Measurements from ENCODE around the gene SEMG2.

Gene SEMG2

DNA sequence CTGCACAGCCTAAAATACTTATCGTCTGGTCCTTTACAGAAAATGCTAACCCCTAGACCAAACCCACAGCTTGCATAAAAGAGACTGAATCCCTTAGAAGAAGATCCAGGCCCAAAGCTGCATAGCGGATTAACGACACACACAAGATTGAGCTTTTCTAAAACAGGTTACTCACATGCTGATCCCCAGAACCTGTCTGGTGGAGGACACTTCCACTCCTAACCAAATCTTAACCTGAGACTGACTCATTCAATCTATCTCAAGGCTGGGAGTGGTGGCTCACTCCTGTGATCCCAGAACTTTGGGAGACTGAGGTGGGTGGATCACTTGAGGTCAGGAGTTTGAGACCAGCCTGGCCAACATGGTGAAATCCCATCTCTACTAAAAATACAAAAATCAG lies 36.0 kb downstream of the SEMG2 start:
- in situ Hi-C loops (cut with MboI; ENCODE audit: low sequenced_read_pairs, unreplicated experiment) = no loop called here
- DNase-seq (ENCODE audit: low spot score) = no peak
- TF ChIP-seq, protein P1, sequence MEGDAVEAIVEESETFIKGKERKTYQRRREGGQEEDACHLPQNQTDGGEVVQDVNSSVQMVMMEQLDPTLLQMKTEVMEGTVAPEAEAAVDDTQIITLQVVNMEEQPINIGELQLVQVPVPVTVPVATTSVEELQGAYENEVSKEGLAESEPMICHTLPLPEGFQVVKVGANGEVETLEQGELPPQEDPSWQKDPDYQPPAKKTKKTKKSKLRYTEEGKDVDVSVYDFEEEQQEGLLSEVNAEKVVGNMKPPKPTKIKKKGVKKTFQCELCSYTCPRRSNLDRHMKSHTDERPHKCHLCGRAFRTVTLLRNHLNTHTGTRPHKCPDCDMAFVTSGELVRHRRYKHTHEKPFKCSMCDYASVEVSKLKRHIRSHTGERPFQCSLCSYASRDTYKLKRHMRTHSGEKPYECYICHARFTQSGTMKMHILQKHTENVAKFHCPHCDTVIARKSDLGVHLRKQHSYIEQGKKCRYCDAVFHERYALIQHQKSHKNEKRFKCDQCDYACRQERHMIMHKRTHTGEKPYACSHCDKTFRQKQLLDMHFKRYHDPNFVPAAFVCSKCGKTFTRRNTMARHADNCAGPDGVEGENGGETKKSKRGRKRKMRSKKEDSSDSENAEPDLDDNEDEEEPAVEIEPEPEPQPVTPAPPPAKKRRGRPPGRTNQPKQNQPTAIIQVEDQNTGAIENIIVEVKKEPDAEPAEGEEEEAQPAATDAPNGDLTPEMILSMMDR (IDR thresholded peaks at IDR 0.05; ENCODE audit: borderline replicate concordance, control extremely low read depth, extremely low read depth, insufficient read depth, missing control alignments) = no peak

DNA sequence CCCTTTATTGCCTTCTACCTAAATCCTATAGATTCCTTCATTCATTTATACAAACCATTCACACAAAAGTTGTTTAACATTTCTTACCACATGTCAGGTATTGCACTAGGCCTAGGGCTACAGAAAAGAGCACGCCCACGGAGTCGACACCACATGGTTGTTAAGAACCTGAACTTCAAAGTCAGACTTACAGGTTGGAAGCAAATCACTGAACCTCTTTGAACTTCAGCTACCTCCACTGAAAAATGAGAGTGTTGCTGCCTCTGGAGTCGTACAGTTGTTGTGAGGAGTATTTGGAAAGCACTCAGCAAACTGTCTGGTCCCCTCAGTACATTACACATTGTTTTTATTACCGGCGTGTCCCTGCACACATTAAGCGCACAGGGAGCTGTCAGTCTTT lies 36.5 kb downstream of the SEMG2 start:
- in situ Hi-C loops (cut with MboI; ENCODE audit: low sequenced_read_pairs, unreplicated experiment) = no loop called here
- DNase-seq (ENCODE audit: low spot score) = no peak
- TF ChIP-seq, protein P1 (IDR thresholded peaks at IDR 0.05; ENCODE audit: borderline replicate concordance, control extremely low read depth, extremely low read depth, insufficient read depth, missing control alignments) = no peak

DNA sequence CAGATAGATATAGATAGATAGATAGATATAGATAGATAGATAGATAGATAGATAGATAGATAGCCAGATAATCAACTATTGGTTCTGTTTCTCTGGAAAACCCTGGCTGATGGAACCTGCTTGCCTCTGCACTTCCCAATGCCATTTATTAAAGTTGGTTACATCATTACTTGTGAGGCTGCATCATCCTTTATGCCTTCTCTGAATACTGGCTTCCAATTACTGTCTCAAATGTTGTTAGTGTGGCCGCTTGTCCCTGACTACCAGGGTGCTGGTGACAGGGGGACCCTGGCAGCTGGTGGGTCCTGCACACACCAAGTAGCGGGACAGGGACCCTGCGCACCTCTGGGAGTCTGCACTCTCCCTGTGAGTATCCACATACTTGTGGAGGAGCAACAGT lies 37.1 kb downstream of the SEMG2 start:
- in situ Hi-C loops (cut with MboI; ENCODE audit: low sequenced_read_pairs, unreplicated experiment) = no loop called here
- TF ChIP-seq, protein P1 (IDR thresholded peaks at IDR 0.05; ENCODE audit: borderline replicate concordance, control extremely low read depth, extremely low read depth, insufficient read depth, missing control alignments) = no peak
- no peak for DNase-seq (ENCODE audit: low spot score)

DNA sequence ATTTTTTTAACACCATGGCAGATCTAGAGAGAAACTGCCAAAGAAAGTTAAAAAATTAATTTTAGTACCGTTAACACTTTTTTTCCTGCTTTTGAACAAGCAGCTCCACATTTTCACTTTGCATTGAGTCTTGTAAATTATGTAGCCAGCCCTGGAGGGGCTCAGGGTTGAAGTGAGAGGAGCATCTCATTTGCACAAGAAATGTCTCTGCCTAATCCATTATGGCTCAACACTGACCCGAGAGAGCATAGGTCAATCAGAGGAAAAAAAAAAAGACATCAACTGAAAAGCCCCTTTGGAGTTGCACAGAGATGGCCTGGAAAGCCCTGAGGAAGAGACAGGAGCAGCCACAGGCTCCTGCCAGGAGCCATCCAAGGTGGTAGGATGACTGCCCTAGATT lies 37.5 kb downstream of the SEMG2 start:
- TF ChIP-seq, protein P1 (IDR thresholded peaks at IDR 0.05; ENCODE audit: borderline replicate concordance, control extremely low read depth, extremely low read depth, insufficient read depth, missing control alignments) = no peak
- no peak for DNase-seq (ENCODE audit: low spot score)
- in situ Hi-C loops (cut with MboI; ENCODE audit: low sequenced_read_pairs, unreplicated experiment) = no loop called here

DNA sequence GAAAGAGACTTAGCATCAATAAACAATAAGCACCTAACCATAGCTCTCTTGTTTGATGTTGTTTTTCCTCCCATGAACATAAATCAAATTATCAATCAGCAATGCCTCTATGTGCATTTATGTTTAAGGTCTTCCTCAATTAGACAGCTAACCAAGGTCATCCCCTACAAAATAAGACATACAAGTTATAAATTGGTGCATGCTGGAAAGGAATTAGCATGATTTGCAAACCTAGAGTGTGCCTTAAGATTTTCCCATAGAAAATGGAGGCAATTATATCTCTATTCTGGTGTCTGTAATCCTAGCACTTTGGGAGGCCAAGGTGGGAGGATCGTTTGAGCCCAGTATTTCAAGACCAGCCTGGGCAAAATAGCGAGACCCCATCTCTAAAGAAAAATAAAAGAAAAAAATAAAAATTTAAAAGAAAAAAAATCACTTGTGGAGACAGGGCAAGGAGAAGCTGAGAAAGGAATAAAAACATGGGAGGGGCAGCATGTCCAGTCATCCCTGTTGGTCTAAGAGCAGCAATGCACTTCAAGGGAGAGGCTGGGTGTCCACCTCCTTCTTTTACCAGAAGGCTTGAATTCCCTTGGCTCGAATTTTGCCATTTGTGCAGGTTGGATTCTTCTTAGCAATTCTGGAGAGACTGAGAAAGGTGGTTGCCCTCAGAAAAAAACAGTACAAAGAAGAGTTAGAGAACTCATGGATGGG lies 42.5 kb downstream of the SEMG2 start:
- in situ Hi-C loops (cut with MboI; ENCODE audit: low sequenced_read_pairs, unreplicated experiment) = no loop called here
- DNase-seq (ENCODE audit: low spot score) = no peak
- TF ChIP-seq, protein P1 (IDR thresholded peaks at IDR 0.05; ENCODE audit: borderline replicate concordance, control extremely low read depth, extremely low read depth, insufficient read depth, missing control alignments) = no peak

DNA sequence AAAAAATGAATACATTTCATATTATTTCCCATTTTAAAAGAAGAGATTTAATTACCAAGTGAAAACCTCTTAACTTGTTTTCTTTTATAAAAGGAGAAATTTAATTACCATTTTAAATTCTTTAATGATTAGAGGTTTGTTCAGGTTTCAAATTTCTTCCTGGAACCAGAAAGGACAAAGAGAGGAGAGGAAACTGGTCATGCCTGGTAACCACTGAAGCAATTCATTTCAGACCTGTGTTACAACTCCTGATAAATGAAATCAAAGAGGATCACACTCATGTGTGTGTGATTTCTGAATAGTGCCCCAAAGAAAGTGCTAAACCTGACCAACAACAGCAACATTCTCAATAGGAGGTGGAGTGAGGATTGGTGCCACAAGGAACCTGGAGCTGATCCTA lies 45.8 kb downstream of the SEMG2 start:
- TF ChIP-seq, protein P1 (IDR thresholded peaks at IDR 0.05; ENCODE audit: borderline replicate concordance, control extremely low read depth, extremely low read depth, insufficient read depth, missing control alignments) = no peak
- in situ Hi-C loops (cut with MboI; ENCODE audit: low sequenced_read_pairs, unreplicated experiment) = no loop called here
- no peak for DNase-seq (ENCODE audit: low spot score)
